ENCODE results near the gene CRY2. TPM values are rescaled to one million over a fixed set of nuclear protein-coding genes. Genes with fewer than 3 reads are reported as not detected.
"Not testable (repeated sequence)": the region's sequence is repeated elsewhere in the genome, so short reads cannot be mapped to it uniquely, and the experiment has no call there.

CRY2 gene
- total RNA-seq, 1 donor from 2014 or later = 10.8 TPM

GRCh38 chr11:45817191-45817590 is 30.1 kb upstream of the CRY2 start:
- H3K36me3 ChIP-seq (ENCODE audit: control insufficient read depth, insufficient read depth, low read length) = no peaks in the 10 kb centered on the region
- no peak for TF ChIP-seq CTCF (IDR thresholded peaks at IDR 0.05; ENCODE audit: insufficient read depth, low read length, severe bottlenecking)
- no peaks in the 10 kb centered on the region for H3K27me3 ChIP-seq (ENCODE audit: control insufficient read depth, insufficient read depth, low read length)
- no peak overlapping the region for H3K4me3 ChIP-seq (ENCODE audit: low read depth, low read length)
- FAIRE-seq (no peak), DNase-seq (ENCODE audit: low read depth) (no peak)

GRCh38 chr11:45818961-45819605 is 28.2 kb upstream of the CRY2 start:
- no peaks in the 10 kb centered on the region for H3K27me3 ChIP-seq (ENCODE audit: control insufficient read depth, insufficient read depth, low read length)
- H3K36me3 ChIP-seq (ENCODE audit: control insufficient read depth, insufficient read depth, low read length) = no peaks in the 10 kb centered on the region
- no peak for TF ChIP-seq CTCF (IDR thresholded peaks at IDR 0.05; ENCODE audit: insufficient read depth, low read length, severe bottlenecking)
- no peak for FAIRE-seq
- no peak overlapping the region for H3K4me3 ChIP-seq (ENCODE audit: low read depth, low read length)
- DNase-seq (ENCODE audit: low read depth) = no peak

- TF ChIP-seq CTCF (IDR thresholded peaks at IDR 0.05; ENCODE audit: insufficient read depth, low read length, severe bottlenecking) = no peak
- H3K36me3 ChIP-seq (ENCODE audit: control insufficient read depth, insufficient read depth, low read length) = no peaks in the 10 kb centered on the region
- no peak for FAIRE-seq
- H3K4me3 ChIP-seq (ENCODE audit: low read depth, low read length) = no peak overlapping the region
- DNase-seq (ENCODE audit: low read depth) = no peak
- H3K27me3 ChIP-seq (ENCODE audit: control insufficient read depth, insufficient read depth, low read length) = no peaks in the 10 kb centered on the region
These were observed 26.9 kb upstream of the CRY2 start for GRCh38 chr11:45820211-45820857.

GRCh38 chr11:45826492-45826891 is 20.8 kb upstream of the CRY2 start:
- FAIRE-seq = peak; percentile 100
- H3K4me3 ChIP-seq (ENCODE audit: low read depth, low read length); H3K36me3 ChIP-seq (ENCODE audit: control insufficient read depth, insufficient read depth, low read length); DNase-seq (ENCODE audit: low read depth); H3K27me3 ChIP-seq (ENCODE audit: control insufficient read depth, insufficient read depth, low read length): not testable (repeated sequence)

GRCh38 chr11:45827123-45827522 is 20.2 kb upstream of the CRY2 start:
- DNase-seq (ENCODE audit: low read depth) = no peak
- no peak for FAIRE-seq
- Histone ChIP-seq H3K36me3 (ENCODE audit: control insufficient read depth, insufficient read depth, low read length) (no peaks in the 10 kb centered on the region), H3K27me3 (ENCODE audit: control insufficient read depth, insufficient read depth, low read length) (peaks cover 7% of the 10 kb centered on the region), H3K4me3 (ENCODE audit: low read depth, low read length) (no peak overlapping the region)
- TF ChIP-seq CTCF (IDR thresholded peaks at IDR 0.05; ENCODE audit: insufficient read depth, low read length, severe bottlenecking) = no peak

- Histone ChIP-seq H3K4me3 (ENCODE audit: low read depth, low read length) (no peak overlapping the region), H3K36me3 (ENCODE audit: control insufficient read depth, insufficient read depth, low read length) (no peaks in the 10 kb centered on the region), H3K27me3 (ENCODE audit: control insufficient read depth, insufficient read depth, low read length) (peaks cover 7% of the 10 kb centered on the region)
- no peak for TF ChIP-seq CTCF (IDR thresholded peaks at IDR 0.05; ENCODE audit: insufficient read depth, low read length, severe bottlenecking)
- no peak for FAIRE-seq
- no peak for DNase-seq (ENCODE audit: low read depth)
These were observed 18.3 kb upstream of the CRY2 start for GRCh38 chr11:45828996-45829395.

Measured in bronchial epithelial cell (primary cell).